HG03571 (cell line): Measurements from ENCODE around the gene NEDD4L.

Source experiments
- ATAC-seq: cut with Tn5 transposase; IDR thresholded peaks from one replicate; pipeline ENCODE4 v1.9.1; 2021; ENCODE audit not compliant: unreplicated experiment

Gene NEDD4L

GRCh38 chr18:58438161-58438957, 394.3 kb downstream of the NEDD4L start:
- no peak for ATAC-seq

- no peak for ATAC-seq
Measured at GRCh38 chr18:58438958-58439300, 394.9 kb downstream of the NEDD4L start.

- ATAC-seq: no peak
Measured at GRCh38 chr18:58443671-58444070, 399.6 kb downstream of the NEDD4L start.

- ATAC-seq: no peak
Measured at GRCh38 chr18:58446391-58447060, 402.5 kb downstream of the NEDD4L start.

- ATAC-seq: no peak
Measured at GRCh38 chr18:58447402-58448095, 403.5 kb downstream of the NEDD4L start.

- ATAC-seq: no peak
Measured at GRCh38 chr18:58449464-58449863, 405.4 kb downstream of the NEDD4L start.
